CD4-positive, alpha-beta T cell treated with Interleukin-2 at 100 ng/mL for 4 hours (primary cell): ENCODE results near the gene DMXL2.
"Not testable (repeated sequence)": the region's sequence is repeated elsewhere in the genome, so short reads cannot be mapped to it uniquely, and the experiment has no call there.

ENCODE experiments used
- DNase-seq: peaks from one replicate; pipeline ENCODE4 v3.0.0-alpha.2; 2020; ENCODE audit warnings: low spot score

The DMXL2 gene

GRCh38 chr15:51624022-51624421 lies 1.5 kb upstream of the DMXL2 start:
- DNase-seq, result no peak

- no peak for DNase-seq
Measured at GRCh38 chr15:51623386-51623938, 891 bp upstream of the DMXL2 start.

DNA sequence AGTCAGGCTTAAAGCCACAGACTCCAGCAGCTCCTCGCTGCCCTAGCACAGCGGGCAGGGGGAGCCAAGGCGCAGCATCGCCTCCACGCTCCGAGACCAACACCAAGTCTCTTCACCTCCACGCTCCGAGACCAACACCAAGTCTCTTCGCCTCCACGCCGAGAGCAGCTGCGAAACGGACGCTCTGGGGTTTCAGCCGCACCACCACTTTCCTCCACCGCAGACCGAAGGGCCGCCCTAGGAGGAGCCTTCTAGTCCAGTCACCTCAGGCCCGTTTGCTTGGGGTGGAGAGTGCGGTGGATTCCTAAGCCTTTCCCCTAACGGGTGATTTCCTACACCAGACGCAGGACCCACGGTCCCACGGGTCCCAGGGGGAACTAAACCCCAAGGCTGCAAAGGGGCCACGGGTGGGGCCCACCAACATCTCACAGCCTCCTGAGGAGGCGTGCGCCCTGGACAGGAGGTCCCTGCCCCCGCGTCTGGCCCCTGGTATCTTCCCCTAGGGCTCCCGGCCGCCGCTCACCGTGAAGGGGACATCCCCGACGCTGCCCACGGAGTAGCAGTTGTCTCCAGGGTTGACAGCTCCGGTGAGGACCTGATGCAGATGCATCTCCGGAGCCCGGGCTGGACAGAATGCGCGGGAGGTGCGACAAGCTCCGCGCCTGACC lies 501 bp downstream of the DMXL2 start:
- no peak for DNase-seq

DNA sequence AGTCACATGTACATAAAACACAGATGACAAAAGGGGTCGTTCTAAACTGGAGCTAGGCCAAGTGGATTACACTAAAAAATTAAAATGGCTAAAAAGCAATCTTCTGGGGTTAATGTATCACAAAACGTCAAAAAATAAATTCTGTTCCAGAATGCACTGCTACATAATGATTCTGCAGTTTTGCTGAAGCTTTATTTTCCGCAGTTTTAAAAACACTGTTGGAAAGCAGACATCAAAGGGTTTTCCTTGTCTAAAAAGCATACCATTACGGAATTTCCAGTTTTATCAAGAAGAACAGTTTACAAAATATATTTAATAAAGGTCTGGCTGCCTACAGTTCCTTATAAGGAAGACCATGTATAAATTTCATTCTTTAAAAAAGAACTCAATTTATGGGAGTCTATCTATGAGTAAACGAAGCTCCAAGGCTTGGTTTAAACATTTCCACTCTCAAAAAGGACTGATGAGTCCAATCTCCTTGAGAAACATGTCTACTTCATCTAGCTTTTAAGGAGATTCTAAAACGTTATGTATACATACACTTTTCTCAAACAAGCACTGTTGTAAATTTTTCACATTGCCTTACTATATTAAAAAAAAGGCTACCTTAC lies 1.3 kb downstream of the DMXL2 start:
- DNase-seq, result no peak

DNA sequence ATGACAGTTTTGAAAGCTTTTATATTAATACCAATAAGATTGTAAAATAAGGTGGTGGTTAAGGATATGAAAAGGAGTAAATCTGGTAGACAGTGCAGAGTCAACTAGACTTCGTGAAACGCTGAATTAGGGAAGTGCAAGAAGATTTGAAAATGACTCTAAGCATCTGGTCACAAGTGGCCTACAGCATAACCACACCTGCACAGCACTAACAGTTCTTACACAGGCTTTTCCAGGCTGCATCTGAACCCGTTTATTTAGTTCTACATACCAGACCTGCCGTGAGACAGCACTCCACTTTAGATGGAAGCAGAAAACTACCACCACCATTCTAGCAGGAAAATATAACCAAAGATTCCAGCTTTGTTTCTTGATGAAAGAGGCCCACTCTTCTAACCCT lies 1.9 kb downstream of the DMXL2 start:
- no peak for DNase-seq

- no peak for DNase-seq
Measured at GRCh38 chr15:51620122-51620521, 2.4 kb downstream of the DMXL2 start.

GRCh38 chr15:51619331-51620035 lies 3.1 kb downstream of the DMXL2 start:
- DNase-seq, result no peak

GRCh38 chr15:51617886-51618285 lies 4.7 kb downstream of the DMXL2 start:
- no peak for DNase-seq

GRCh38 chr15:51613951-51614350 lies 8.6 kb downstream of the DMXL2 start:
- DNase-seq, result no peak

- DNase-seq, result not testable (repeated sequence)
Measured at GRCh38 chr15:51612669-51613068, 9.9 kb downstream of the DMXL2 start.

- DNase-seq, result not testable (repeated sequence)
Measured at GRCh38 chr15:51603462-51603948, 19.1 kb downstream of the DMXL2 start.

DNA sequence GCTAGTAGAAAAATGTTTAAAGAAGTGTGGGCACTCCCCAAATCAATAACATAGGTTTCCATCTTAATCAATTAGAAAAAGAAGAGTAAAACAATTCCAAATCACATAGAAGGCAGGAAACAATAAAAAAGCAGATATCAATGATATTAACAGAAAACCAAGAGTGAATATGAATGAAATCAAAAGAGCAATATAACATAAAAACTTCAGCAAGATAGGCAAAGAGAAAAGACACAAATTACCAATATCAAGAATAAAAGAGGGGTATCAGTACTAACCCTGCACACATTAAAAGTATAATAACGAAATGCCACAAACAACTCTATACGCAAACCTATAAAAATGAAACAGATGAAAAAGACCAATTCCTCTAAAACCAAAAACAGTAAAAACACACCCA lies 19.6 kb downstream of the DMXL2 start:
- no peak for DNase-seq

GRCh38 chr15:51602484-51602883 lies 20.1 kb downstream of the DMXL2 start:
- no peak for DNase-seq

- DNase-seq, result no peak
Measured at GRCh38 chr15:51601801-51602200, 20.8 kb downstream of the DMXL2 start.

DNA sequence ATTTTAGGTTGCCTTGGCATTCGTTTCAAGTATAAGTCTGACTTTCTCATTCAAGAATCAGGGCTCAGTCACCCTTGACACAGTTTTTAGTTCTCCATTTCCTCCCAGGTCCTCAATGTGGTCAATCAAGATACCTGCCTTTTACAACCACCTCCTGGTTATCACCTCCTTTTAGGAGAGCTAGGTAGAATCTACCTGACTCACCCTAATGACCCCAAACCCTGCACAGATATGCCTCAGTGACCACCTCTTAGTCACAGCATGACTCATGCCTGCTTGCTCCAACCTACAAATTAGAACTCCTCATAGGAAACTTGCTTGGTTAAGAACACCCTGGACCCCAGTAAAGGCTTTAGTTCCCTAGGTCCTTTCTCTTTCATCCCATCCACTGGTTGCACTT lies 22.5 kb downstream of the DMXL2 start:
- DNase-seq, result no peak

GRCh38 chr15:51589881-51590568 lies 32.5 kb downstream of the DMXL2 start:
- DNase-seq, result no peak

DNA sequence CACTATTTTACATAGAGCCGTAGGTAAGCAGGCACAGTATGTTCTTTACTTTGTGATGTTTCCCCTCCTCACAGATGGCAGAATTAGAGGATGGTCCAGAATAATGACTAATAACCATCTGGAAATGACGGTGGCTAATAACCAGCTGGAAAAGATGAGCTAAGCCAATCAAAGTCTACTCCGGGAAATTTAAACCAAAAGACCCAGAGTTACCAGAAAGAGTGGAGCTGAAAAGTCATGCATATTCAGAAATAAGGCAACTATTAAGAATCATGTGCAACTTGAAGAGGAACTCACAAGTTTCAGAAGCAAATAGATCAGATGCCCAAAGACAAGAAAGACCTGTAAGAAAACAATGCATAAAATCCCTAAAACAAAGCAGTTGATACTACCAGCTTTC lies 33.6 kb downstream of the DMXL2 start:
- DNase-seq, result no peak

- no peak for DNase-seq
Measured at GRCh38 chr15:51585986-51586385, 36.6 kb downstream of the DMXL2 start.

- DNase-seq, result no peak
Measured at GRCh38 chr15:51580982-51581381, 41.6 kb downstream of the DMXL2 start.

GRCh38 chr15:51580385-51580784 lies 42.2 kb downstream of the DMXL2 start:
- no peak for DNase-seq

GRCh38 chr15:51579012-51579411 lies 43.6 kb downstream of the DMXL2 start:
- DNase-seq, result no peak

DNA sequence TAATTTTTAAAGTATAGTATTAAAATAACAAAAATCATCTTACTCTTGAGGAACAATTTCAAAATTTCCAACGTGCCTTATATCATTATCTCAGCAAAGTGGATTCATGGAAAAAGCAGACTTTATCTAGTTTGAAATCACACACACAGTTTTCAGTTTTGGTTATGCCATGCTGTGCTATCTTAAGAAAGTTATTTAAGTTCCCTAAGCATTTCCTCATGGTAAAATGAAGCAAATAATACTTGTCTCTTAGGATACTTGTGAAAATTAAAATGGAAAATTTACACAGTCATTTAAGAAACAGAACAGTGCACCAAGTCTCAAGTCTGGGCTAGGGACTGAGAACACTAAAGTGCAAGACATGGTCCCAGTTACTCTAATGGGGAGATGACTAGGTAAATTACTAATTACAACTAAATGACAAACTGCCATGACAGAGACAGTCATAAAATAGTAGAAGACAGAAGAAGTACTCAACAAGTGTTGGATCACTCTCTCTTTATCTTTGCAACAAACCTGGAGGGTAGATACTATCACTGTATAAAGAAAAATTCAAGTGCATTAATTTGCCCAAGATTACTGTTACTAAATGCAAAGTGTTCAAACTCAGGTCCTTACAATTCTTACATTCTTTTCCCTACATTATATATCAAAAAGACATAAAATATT lies 44.8 kb downstream of the DMXL2 start:
- DNase-seq, result no peak
